WTC11 (cell line): ENCODE measurements around the gene BDP1.
A peak's percentile ranks its signal among the peaks of the same experiment; 100 is the strongest.
"Not testable (repeated sequence)": the region's sequence is repeated elsewhere in the genome, so short reads cannot be mapped to it uniquely, and the experiment has no call there.

Experiments
- IRF2 ChIP-seq: sonication (generic); formaldehyde crosslinking; IDR thresholded peaks from 2 replicates; pipeline ENCODE4 v1.8.0; 2022; ENCODE audit warnings: low read depth, missing genetic modification reagents, borderline replicate concordance
- NFE2L1 ChIP-seq: sonication (generic); formaldehyde crosslinking; IDR thresholded peaks from 2 replicates; pipeline ENCODE4 v1.8.1; 2023; ENCODE audit warnings: missing genetic modification reagents
- NR3C1 ChIP-seq: sonication (generic); formaldehyde crosslinking; conservative IDR thresholded peaks from 2 replicates; pipeline ENCODE4 v1.8.1; 2023; ENCODE audit warnings: low read depth, mild to moderate bottlenecking, missing genetic modification reagents
- TEAD1 ChIP-seq: sonication (generic); formaldehyde crosslinking; IDR thresholded peaks from 2 replicates; pipeline ENCODE4 v1.8.0; 2022; ENCODE audit warnings: mild to moderate bottlenecking, missing genetic modification reagents
- ZNF121 ChIP-seq: sonication (generic); formaldehyde crosslinking; IDR thresholded peaks from 2 replicates; pipeline ENCODE4 v1.8.0; 2023; ENCODE audit warnings: missing genetic modification reagents
- TF ChIP-seq, protein P1 (sequence below): sonication (generic); formaldehyde crosslinking; conservative IDR thresholded peaks from 2 replicates; pipeline ENCODE4 v1.8.1; 2023; ENCODE audit warnings: mild to moderate bottlenecking, low read depth, missing genetic modification reagents, moderate library complexity
- TF ChIP-seq, protein P2 (sequence below): sonication (generic); formaldehyde crosslinking; IDR thresholded peaks from 2 replicates; pipeline ENCODE4 v1.8.1; 2023; ENCODE audit warnings: mild to moderate bottlenecking, missing genetic modification reagents
- TF ChIP-seq, protein P3 (sequence below): fragments of 200-600 bp; IDR thresholded peaks from 2 replicates; pipeline ENCODE4 v1.8.0; 2022; ENCODE audit warnings: antibody characterized with exemption
- TF ChIP-seq, protein P4 (sequence below): sonication (generic); formaldehyde crosslinking; IDR thresholded peaks from 2 replicates; pipeline ENCODE4 v1.8.1; 2022; ENCODE audit warnings: mild to moderate bottlenecking, missing genetic modification reagents, moderate library complexity, borderline replicate concordance
- TF ChIP-seq, protein P5 (sequence below): sonication (generic); formaldehyde crosslinking; IDR thresholded peaks from 2 replicates; pipeline ENCODE4 v1.8.0; 2022; ENCODE audit warnings: mild to moderate bottlenecking, missing genetic modification reagents

DNA sequence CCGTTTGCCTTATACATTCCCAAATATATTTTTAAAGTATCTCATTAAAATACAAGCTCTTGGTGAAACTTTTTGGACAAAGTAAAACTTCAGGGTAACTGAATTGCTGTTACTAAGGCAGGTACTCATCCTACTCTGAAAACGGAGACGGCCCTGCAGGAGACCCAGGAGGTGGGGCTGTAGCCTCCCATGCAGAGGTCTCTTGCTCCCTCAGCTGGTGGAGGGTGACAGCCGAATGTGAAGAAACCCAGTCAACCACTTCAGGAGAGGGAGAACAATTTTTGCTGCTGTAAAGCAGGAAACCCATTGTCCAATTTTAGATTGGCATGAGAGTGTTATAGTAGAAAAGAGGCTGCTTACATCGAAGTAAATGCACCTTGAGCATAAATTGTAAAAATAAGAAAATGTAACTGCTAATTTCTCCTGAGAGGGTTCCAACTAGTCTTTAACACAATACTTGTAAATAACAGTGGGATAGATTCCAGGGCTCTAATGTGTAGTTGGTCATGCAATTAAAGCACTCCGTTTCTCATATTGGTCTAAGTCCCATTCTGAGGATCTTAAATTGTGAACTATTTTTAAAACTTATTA, 8.1 kb upstream of the BDP1 start:
- TF ChIP-seq, protein P1, sequence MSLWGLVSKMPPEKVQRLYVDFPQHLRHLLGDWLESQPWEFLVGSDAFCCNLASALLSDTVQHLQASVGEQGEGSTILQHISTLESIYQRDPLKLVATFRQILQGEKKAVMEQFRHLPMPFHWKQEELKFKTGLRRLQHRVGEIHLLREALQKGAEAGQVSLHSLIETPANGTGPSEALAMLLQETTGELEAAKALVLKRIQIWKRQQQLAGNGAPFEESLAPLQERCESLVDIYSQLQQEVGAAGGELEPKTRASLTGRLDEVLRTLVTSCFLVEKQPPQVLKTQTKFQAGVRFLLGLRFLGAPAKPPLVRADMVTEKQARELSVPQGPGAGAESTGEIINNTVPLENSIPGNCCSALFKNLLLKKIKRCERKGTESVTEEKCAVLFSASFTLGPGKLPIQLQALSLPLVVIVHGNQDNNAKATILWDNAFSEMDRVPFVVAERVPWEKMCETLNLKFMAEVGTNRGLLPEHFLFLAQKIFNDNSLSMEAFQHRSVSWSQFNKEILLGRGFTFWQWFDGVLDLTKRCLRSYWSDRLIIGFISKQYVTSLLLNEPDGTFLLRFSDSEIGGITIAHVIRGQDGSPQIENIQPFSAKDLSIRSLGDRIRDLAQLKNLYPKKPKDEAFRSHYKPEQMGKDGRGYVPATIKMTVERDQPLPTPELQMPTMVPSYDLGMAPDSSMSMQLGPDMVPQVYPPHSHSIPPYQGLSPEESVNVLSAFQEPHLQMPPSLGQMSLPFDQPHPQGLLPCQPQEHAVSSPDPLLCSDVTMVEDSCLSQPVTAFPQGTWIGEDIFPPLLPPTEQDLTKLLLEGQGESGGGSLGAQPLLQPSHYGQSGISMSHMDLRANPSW, result not testable (repeated sequence)
- TF ChIP-seq, protein P2, sequence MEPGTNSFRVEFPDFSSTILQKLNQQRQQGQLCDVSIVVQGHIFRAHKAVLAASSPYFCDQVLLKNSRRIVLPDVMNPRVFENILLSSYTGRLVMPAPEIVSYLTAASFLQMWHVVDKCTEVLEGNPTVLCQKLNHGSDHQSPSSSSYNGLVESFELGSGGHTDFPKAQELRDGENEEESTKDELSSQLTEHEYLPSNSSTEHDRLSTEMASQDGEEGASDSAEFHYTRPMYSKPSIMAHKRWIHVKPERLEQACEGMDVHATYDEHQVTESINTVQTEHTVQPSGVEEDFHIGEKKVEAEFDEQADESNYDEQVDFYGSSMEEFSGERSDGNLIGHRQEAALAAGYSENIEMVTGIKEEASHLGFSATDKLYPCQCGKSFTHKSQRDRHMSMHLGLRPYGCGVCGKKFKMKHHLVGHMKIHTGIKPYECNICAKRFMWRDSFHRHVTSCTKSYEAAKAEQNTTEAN (CRISPR knock-in tag), result not testable (repeated sequence)
- TF ChIP-seq, protein P3, sequence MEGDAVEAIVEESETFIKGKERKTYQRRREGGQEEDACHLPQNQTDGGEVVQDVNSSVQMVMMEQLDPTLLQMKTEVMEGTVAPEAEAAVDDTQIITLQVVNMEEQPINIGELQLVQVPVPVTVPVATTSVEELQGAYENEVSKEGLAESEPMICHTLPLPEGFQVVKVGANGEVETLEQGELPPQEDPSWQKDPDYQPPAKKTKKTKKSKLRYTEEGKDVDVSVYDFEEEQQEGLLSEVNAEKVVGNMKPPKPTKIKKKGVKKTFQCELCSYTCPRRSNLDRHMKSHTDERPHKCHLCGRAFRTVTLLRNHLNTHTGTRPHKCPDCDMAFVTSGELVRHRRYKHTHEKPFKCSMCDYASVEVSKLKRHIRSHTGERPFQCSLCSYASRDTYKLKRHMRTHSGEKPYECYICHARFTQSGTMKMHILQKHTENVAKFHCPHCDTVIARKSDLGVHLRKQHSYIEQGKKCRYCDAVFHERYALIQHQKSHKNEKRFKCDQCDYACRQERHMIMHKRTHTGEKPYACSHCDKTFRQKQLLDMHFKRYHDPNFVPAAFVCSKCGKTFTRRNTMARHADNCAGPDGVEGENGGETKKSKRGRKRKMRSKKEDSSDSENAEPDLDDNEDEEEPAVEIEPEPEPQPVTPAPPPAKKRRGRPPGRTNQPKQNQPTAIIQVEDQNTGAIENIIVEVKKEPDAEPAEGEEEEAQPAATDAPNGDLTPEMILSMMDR, result 0 out of 2 replicates have a peak, but pooled peaks have one; percentile 20
- TF ChIP-seq TEAD1 (CRISPR knock-in tag); ZNF121 (CRISPR knock-in tag); NR3C1 (CRISPR knock-in tag); IRF2 (CRISPR knock-in tag); NFE2L1: not testable (repeated sequence)
- TF ChIP-seq, protein P4, sequence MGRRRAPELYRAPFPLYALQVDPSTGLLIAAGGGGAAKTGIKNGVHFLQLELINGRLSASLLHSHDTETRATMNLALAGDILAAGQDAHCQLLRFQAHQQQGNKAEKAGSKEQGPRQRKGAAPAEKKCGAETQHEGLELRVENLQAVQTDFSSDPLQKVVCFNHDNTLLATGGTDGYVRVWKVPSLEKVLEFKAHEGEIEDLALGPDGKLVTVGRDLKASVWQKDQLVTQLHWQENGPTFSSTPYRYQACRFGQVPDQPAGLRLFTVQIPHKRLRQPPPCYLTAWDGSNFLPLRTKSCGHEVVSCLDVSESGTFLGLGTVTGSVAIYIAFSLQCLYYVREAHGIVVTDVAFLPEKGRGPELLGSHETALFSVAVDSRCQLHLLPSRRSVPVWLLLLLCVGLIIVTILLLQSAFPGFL (CRISPR knock-in tag), result not testable (repeated sequence)
- TF ChIP-seq, protein P5, sequence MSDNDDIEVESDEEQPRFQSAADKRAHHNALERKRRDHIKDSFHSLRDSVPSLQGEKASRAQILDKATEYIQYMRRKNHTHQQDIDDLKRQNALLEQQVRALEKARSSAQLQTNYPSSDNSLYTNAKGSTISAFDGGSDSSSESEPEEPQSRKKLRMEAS, result not testable (repeated sequence)
